ENCODE data around the gene PPP1R17. TPM values are rescaled to one million over a fixed set of nuclear protein-coding genes. Genes with fewer than 3 reads are reported as not detected.

The PPP1R17 gene
- total and polyA plus RNA-seq, 2 donors (not counting 3 experiments of a cell fraction or from before 2014, with no cell fraction given), result not detected

DNA sequence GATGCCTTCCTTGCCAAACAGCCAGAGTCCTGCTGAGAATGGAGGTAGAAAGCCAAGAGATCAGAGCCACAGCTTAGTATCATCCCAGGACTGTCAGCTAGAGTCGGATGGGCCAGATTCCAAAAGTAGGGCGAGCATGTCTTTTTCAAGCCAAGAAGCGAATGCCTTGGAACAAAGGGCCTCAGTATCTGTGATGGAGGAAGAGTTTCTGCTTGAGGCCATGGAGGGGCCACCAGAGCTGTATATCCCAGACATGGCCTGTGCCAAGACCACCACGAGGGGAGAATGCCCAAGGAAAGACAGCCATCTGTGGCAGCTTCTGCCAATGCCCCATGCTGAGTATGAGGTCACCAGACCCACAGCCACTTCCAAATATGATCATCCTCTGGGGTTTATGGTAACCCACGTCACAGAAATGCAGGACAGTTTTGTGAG lies 44.3 kb upstream of the PPP1R17 start:
- no peaks in the 10 kb centered on the region for H3K79me2 ChIP-seq (ENCODE audit: control insufficient read depth, insufficient read depth, low read length)

More for the DNA sequence above, 44.3 kb upstream of the PPP1R17 start:
- TF ChIP-seq POLR2AphosphoS5 (IDR thresholded peaks at IDR 0.05; ENCODE audit: insufficient read depth, low read depth, low read length), result no peak
- no peak for TF ChIP-seq EZH2 (IDR thresholded peaks at IDR 0.05; ENCODE audit: borderline replicate concordance, low read depth, low read length, severe bottlenecking)
- TF ChIP-seq, protein P1, sequence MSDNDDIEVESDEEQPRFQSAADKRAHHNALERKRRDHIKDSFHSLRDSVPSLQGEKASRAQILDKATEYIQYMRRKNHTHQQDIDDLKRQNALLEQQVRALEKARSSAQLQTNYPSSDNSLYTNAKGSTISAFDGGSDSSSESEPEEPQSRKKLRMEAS (IDR thresholded peaks at IDR 0.05; ENCODE audit: insufficient read depth, insufficient read length), result no peak
- TF ChIP-seq MYC (IDR thresholded peaks at IDR 0.05; ENCODE audit: low read depth, low read length), result no peak
- no peak for TF ChIP-seq GATA2 (IDR thresholded peaks at IDR 0.05; ENCODE audit: insufficient read depth, insufficient read length, low read depth, low read length)
- TF ChIP-seq POLR2A (IDR thresholded peaks at IDR 0.05; ENCODE audit: low read depth, low read length), result no peak
- TF ChIP-seq, protein P2, sequence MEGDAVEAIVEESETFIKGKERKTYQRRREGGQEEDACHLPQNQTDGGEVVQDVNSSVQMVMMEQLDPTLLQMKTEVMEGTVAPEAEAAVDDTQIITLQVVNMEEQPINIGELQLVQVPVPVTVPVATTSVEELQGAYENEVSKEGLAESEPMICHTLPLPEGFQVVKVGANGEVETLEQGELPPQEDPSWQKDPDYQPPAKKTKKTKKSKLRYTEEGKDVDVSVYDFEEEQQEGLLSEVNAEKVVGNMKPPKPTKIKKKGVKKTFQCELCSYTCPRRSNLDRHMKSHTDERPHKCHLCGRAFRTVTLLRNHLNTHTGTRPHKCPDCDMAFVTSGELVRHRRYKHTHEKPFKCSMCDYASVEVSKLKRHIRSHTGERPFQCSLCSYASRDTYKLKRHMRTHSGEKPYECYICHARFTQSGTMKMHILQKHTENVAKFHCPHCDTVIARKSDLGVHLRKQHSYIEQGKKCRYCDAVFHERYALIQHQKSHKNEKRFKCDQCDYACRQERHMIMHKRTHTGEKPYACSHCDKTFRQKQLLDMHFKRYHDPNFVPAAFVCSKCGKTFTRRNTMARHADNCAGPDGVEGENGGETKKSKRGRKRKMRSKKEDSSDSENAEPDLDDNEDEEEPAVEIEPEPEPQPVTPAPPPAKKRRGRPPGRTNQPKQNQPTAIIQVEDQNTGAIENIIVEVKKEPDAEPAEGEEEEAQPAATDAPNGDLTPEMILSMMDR (IDR thresholded peaks at IDR 0.05; ENCODE audit: extremely low read depth in 1 of 2, insufficient read depth in 1 of 2, low read depth in 1 of 2, low read length in 2 of 2), result no peak
- TF ChIP-seq JUN (IDR thresholded peaks at IDR 0.05; ENCODE audit: borderline replicate concordance, insufficient read depth, insufficient read length, low read depth), result no peak
- TF ChIP-seq FOS (IDR thresholded peaks at IDR 0.05; ENCODE audit: borderline replicate concordance, insufficient read depth, low read length), result no peak
- intact Hi-C loops (cut with micrococcal nuclease) (no loop called here), dilution Hi-C loops (cut with MboI; ENCODE audit: extremely low pct_ligation_motif_present, low sequenced_read_pairs) (no loop called here)
- Histone ChIP-seq H3K9me1 (replicated peaks; ENCODE audit: control insufficient read depth, extremely low read depth, insufficient read depth, low read length) (no peaks in the 10 kb centered on the region), H3K27ac (ENCODE audit: insufficient read depth, low read depth, low read length) (no peak overlapping the region), H3K9me3 (replicated peaks; ENCODE audit: control insufficient read depth, insufficient read depth, low read length) (no peaks in the 10 kb centered on the region), H3K4me2 (ENCODE audit: insufficient read depth, low read length) (no peak overlapping the region), H3K36me3 (ENCODE audit: control insufficient read depth in 2 of 2, extremely low read depth in 1 of 2, insufficient read depth in 2 of 2, low read length in 2 of 2) (no peaks in the 10 kb centered on the region), H3K27me3 (ENCODE audit: control insufficient read depth in 2 of 2, insufficient read depth in 2 of 2, low read length in 2 of 2) (no peaks in the 10 kb centered on the region), H2AFZ (ENCODE audit: low read depth, low read length) (no peak overlapping the region), H3K4me3 (replicated peaks in 1 of 3; ENCODE audit: insufficient read depth in 1 of 3, low read depth in 1 of 3, low read length in 3 of 3) (no peak overlapping the region), H3K9ac (replicated peaks; ENCODE audit: extremely low read depth, insufficient read depth, low read length) (no peak overlapping the region), H3K4me1 (ENCODE audit: control insufficient read depth, extremely low read depth, insufficient read depth, low read length) (no peaks in the 10 kb centered on the region), H4K20me1 (replicated peaks; ENCODE audit: control insufficient read depth, extremely low read depth, insufficient read depth, low read length) (no peaks in the 10 kb centered on the region)
- no peak for DNase-seq (ENCODE audit: low read depth, low spot score)
- ChIA-PET POLR2A (no interaction called here), CTCF (no interaction called here)
- FAIRE-seq, result no peak
- BruUV-seq (replicated peaks), result no TSS peak
